HG02938 (cell line): ENCODE results near the gene TMEM14A.
"Not testable (repeated sequence)": the region's sequence is repeated elsewhere in the genome, so short reads cannot be mapped to it uniquely, and the experiment has no call there.

ENCODE experiments used
- ATAC-seq: cut with Tn5 transposase; IDR thresholded peaks from one replicate; pipeline ENCODE4 v1.9.1; 2021; ENCODE audit warnings: mild to moderate bottlenecking, moderate library complexity; ENCODE audit not compliant: unreplicated experiment

TMEM14A gene

DNA sequence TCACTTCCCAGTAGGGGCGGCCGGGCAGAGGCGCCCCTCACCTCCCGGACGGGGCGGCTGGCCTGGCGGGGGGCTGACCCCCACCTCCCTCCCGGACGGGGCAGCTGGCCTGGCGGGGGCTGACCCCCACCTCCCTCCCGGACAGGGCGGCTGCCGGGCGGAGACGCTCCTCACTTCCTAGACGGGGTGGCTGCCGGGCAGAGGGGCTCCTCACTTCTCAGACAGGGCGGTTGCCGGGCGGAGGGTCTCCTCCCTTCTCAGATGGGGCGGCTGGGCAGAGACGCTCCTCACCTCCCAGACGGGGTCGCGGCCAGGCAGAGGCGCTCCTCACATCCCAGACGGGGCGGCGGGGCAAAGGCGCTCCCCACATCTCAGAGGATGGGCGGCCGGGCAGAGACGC, 15.0 kb upstream of the TMEM14A start:
- not testable (repeated sequence) for ATAC-seq

DNA sequence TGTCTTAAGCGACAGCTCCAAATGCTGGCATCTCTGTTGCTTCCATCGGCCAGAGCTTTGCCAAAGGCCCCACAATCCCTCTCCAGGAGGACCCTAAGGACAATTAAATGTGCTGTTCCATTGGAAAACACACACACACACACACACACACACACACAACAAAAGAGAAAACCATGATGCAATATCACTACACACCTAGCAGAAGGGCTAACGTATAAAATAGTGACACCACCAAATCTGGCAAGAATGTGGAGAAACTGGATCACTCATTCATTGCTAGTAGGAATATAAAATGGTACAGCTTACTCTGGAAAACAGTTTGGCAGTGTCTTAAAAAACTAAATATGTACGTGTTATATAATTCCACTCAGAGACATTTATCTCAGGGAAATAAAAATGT, 13.0 kb upstream of the TMEM14A start:
- ATAC-seq, result no peak

DNA sequence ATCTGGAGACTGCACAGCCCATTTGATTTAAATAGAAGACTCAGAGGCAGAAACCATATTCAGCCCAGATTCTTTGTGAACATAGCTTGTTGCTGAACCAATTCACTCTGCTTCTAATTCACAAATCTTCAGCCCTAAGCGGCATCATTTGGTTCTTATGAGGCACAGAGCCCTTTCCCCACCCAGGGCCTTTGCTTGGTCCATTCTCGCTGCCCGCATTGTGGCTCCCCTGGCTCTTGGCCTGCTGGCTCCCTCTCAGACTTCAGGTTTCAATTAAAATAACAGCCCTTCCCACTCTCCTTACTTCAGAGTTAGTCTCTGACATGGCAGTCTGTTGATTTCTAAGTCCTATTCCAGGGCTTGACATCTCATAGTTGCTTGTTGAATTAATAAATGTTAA, 9.4 kb upstream of the TMEM14A start:
- no peak for ATAC-seq

DNA sequence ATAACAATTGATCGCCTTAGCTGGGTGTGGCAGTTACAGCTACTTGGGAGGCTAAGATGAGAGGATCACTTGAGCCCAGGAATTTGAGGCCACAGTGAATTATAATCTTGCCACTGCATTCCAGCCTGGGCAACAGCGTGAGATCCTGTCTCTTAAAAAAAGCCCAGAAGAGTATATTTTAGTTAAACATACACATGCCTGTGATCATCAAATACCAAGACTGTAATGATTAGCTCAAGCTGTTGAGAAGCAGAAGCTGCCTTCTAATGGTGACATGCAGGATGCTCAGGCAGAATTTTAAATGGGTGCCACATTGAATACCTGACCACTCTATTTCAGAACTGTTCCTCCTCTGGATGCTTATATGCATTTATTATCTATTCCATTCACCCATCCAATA, 8.9 kb upstream of the TMEM14A start:
- no peak for ATAC-seq

DNA sequence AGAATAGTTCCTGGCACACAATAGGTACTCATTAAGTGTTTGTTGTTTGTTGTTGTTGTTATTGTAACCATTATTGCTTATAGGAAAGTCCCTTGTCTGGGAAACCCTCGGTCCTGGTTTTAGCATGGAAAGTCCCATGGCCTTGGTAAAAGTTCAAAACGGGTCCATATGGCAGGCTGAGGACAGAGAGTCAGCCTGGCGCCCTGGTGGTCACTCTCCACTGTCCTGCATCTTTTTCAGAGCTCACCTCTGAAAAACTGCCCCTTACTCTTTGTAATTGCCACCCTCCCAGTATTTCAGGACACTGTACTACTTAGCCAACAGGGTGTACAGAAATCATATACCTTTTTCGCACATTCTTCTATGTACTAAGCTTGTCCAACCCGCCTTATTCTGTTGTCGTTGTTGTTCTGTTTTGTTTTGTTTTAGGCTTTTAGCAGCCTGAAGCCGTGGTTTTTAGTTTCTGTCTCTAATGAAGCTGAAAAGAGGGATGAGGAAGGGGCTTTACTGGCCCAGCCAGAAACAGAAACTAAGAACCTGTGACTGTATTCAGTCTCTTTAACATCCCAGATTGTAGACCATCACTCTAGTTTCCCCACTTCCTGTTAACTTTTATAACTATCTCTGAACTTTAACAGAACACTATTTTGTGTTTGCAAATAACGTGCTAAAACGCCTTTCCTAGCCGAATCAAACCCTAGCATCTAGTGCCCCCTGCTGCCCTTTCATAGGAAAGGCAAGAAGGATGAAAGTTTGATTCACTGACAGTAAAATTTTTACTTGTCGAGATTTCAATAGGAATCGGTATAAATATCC, 7.6 kb upstream of the TMEM14A start:
- ATAC-seq, result peak; percentile 35

DNA sequence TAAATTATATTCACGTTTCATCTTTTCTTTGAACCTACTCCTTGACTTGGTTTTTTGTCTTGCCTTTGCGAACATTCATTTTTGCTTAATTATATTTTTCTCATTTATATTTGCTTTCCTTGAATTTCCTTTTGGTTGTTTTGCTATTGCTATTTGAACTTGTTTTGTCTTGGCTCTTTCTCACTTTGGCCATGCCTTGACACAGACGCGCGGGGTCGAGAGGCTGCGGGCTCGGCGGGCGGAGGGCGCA, 7.1 kb upstream of the TMEM14A start:
- ATAC-seq, result no peak

DNA sequence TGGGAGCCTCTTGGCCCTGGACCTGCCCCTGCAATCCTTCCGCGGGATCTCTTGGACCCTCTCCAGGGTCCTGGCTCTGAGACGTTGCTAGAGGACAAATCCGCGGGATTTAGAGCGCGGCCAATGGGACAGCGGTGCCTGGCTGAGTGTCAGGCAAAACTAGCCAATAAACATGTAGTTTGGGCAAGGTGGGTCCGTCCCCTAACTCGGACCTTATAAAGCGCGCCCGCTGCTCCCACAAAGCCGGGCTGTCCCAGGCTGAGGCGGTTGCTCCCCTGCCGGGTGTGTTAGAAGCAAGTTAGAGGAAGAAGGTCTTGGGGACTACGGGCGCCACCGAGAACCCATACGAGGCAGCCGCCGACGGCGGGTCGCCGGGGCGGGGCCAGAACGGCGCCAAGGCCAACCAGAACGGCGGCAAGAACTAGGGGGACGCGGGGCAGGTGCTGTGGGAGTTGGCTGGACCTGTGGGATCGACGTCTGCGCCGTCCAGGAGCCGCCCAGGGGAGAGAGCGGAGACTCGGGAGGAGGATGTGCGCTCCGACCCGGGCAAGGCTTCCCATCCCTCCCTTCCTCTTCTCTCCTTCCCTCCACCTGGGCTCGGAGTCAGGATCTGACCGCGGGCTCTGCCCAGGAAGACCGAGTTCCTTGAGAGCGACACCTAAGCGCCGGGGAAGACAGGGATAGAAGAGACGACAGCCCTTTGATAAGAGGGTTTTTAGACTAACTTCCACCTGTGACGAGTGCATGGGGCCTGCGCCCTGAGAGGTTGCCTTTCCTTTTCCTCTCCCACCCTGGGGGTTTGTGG, 6.5 kb upstream of the TMEM14A start:
- peak; percentile 87 for ATAC-seq

DNA sequence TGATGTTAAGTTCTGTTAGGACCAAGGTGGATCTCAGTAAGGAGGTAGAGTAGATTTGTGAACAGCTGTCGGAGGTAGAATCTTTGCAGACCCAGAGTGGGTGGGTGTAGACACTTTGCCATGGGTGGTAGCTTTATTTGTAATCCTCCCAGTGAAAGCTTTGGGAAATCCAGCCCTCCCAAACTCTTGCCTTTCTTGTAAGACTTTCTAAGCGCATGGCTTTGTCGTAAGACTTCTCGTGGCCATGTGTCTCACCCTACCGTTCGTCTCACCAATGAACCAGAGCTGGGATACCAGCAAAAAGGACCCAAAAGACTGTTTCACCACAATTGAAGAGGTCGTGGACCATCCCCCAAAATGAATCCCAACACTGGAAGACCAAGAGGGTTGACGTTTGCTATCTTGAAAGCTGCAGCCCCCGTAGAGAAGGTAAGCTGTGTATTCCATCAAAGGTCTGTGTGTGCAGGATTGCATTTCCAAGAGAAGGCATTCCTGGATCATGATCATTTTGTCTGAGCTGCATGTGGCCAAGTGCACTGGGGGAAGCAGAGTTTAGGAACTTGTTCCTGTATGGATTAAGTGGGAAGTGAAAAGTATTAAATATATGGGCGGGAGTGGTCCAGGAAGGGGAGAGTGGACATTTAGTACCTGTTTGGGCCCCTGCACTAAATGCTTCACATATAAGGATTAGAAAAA, 5.8 kb upstream of the TMEM14A start:
- no peak for ATAC-seq

DNA sequence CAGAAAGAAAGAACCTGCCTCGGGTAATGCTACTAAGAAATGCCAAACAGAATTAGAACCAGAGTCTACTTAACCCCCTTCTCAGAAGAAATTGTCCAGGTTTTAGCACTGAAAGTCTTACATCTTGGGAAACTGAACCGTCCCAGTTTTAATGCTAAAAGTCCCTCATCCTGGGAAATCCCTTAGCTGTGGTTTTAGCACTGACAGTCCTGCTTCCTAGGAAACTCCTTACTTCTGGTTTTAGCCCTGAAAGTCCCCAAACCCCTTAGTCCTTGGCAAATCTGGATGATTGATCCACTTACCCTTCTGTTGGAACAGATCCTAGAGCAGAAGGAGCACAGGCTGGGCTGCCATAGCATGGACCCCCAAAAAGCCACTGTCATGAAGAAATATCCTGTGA, 4.8 kb upstream of the TMEM14A start:
- ATAC-seq, result no peak

DNA sequence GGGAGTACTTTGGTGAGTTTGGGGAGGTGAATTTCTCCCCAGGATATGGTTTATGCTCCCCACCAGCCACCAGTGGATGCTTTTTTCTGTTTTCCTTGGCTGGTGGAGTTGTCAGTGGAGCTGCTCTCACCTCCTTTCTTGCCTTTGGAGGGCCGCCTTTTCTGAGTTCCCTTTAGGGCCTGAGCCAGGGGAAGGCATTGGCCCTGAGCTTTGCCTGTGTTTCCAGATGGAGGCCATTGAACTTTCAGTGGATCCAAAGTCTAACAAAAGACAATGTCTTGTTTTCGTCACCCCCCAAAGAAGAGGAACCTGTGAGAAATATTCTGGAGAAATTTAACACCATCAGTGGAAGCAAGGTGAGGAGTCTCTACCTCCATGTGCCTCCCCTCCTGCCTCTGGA, 4.4 kb upstream of the TMEM14A start:
- no peak for ATAC-seq

DNA sequence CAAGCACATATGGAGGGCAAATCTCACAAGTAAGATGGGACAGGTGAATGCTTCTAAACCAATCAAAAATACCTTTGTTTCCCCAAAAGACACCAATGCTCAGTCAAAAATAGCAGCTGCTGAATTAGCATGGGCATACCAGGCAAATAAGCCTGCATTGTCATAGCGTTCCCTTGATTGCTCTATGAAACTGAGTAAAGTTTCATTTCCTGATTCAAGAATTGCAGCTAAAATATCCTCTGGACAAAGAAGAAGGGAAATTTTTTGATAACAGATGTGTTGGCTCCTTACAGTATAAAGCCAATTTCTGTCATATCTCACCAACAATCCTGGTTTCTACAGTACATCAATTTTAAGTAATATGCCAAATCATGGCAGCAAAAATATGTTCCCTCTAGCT, 3.3 kb upstream of the TMEM14A start:
- ATAC-seq, result no peak

DNA sequence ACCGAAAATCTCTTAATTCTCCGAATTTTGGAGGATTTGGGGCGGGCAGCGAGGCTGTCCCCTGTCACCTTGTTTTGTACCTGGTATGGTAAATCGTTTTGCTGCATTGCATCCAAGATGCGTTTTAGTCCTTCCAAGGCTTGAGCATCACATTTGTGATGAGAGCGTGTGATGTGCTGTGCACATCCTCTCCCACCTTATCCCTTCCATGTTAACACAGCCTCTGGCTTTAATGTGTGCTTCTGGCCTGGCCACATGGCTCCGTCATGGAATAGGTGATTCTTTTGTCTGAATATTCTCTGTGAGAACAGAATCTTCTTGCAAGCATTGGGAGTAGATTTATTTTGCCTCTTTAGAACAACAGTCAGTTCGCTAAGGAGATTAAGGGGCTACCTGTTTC, 763 bp downstream of the TMEM14A start:
- ATAC-seq, result no peak

DNA sequence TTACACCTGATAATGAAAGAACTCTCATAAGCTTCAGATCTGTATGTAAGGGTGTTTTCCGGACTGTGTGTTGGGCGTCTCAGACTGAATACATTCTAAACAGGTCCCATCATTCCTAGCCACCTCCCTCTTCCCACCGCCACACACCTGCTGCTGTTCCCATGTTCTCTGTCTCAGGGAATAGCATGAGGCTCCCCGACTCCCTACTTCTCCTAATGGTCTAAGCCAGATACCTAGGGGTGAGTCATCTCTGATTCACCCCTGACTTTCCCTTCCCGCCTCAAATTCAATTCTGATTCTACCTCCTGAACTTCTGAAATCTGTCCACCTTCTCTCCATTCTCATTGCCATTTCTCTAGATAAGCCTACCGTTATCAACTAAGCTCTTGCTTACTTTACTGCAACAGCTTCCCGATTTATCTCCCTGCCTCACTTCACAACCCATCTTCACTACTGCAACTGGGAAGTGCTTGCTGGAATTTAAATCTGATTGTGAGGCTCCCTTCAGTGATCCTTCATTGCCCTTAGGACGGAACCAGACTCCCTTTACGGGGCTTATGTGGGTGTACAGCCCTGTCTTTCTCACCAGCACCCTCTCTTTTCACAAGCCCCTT, 1.6 kb downstream of the TMEM14A start:
- no peak for ATAC-seq

DNA sequence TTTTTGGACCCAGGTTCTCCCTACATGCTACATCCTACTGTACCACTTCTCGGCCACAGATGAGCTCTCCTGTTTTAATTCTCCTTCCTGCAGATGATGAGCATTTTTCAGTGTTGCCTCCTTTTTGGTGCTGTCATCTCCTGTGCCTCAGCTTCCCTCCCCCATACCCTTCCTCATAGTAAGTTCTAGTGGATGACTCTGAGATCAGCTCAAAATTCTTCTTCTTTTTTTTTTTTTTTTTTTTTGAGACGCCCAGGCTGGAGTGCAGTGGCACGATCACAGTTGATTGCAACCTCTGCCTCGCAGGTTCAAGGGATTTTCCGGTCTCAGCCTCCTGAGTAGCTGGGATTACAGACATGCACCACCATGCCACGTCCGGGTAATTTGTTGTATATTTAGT, 3.8 kb downstream of the TMEM14A start:
- no peak for ATAC-seq

DNA sequence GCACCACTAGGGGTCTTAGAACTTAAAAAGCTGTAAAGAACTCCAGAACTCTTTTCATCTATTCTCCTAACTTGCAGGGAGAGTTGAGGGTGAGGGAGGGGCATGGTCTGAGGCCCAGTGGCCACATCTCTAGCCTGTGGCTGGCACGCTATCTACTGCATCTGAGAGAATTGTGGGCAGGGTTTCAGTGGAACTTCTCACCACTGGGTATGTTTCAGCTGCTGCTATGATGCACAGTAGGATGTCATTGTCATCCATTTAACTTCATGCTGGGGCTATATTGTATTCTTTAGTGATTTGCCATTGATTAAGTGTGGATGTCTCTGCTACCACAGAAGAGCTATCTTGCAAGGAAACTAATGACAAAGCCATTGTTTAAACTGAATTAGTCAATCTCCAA, 4.5 kb downstream of the TMEM14A start:
- no peak for ATAC-seq

DNA sequence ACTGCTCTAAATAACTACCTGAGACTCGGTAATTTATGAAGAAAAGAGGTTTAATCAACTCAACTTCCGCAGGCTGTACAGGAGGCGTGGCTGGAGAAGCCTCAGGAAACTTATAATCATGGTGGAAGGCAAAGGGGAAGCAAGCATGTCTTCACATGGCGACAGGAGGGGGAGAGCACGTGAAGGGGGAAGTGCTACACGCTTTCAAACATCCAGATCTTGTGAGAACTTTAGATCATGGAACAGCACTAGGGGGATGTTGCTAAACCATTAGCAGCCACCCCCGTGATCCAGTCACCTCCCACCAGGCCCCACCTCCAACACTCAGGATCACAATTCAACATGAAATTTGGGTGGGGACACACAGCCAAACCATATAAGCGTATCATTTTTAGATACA, 5.7 kb downstream of the TMEM14A start:
- not testable (repeated sequence) for ATAC-seq

DNA sequence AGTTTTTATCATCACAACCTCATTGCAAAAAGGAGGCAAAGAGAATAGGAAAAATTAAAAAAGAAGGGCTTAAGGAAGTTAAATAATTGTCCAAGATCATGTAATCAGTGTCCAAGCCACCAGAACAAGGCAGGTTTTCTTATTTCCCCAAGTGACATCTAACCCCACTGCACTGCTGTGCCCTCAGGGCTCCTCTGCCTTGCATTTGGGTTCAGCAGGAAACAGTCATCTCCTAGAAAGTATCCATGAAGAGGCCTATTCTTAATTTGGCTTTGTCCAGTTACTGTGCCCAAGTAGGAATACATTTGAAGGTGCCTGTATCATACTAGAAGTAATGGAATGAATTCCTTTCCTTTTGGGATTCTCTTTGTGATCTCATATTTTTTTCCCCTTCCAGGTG, 10.5 kb downstream of the TMEM14A start:
- ATAC-seq, result no peak

DNA sequence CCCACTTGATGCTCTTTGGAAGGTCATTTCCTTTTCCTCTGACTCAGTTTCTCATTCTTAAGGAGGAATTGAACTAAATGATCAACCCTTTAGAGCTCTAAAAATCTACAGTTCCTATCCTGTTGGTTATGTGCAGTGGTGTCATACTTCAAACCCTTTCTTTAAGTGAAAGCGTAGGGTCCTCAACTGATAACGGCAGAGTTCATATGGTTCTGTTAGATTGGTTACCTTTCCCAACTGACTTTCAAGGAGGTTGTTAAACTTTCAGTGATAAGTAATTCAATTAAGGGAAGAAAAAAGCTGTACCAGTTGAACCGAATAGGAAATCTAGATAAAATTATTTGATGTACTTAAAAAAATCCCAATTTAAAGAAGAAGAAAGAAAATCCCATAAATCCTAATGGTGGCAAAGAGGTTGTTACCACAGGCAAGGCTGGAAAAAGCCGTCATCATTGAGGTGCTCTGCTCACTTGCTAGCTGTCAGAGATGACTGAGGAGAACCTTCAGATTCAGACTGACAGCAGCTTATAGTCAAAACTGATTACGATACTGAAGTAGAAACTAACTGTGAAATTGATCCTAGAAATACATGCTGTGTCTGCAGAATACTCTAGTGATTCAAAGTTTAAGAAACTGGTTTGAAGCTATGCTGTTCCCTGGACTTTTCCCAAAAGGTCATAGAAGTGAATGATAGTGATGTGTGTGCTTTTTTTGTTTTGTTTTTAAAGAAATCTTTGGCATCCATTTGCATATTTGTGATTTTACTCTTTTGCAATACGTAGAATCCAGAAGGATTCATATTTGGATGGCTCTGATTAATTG, 16.2 kb downstream of the TMEM14A start:
- no peak for ATAC-seq

DNA sequence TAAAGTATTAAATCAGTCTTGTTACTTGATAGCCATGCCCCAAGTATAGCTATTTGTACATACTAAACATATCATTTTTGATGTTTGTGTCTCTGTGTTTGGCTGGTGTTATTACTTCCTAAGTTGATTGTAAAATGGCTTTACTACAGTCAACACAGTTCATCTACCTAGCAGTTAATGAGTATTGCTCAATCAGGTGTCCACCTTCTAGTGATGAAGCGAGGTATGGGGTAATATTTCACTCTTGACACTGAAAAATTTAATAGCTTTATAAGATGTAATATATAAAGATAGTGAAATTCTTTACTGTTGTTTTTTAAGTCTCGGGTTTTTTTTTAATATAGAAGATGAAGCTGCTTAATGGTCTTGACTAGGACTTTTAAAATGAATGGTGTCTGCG, 18.9 kb downstream of the TMEM14A start:
- no peak for ATAC-seq

DNA sequence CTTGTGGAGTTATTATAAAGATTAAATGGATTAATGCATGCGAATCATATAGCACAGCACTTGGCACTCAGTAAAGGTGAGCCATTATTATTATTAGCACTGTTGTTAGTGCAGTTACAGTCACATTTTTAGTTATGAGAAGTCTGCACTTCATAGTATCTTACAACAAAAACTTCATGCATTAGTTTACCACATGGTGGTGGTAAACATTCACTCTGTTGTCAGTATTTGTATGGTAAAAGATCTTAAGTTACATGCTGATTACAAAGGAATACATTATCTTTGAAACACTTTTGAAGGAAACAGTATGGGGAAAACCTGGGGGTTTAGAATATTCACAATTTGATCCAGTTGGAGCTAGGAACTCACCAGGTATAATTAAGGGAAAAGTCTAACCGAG, 20.8 kb downstream of the TMEM14A start:
- no peak for ATAC-seq

DNA sequence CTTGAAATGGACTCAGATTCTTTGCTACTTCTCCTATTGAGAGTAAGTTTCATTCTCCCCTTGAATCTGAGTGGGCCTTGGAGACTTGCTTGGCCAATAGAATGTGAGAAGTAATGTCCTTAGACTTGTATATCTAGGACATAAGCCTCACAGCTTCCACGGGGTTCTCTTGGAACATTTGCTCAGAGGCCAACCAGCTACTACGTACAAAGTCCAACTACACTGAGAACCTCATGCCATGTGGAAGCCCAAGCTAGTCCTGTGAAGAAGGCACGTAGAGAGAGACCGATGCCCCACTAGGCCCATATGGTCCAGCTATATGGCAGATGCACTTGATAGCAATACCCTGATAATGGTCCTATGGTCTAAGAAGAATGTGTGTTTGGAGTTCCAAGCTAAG, 22.9 kb downstream of the TMEM14A start:
- ATAC-seq, result no peak
